HepG2 (cell line): ENCODE results near the gene SGMS1.

Source experiments
- EP300 ChIP-seq, 3 experiments: sonication (generic) in 1 of 3; formaldehyde crosslinking in 1 of 3; IDR thresholded peaks; 2 replicates each; pipeline versions ENCODE4 v1.5.1 to v1.6.1; 2011 to 2020; ENCODE audit warnings: low read depth in 2 of 3, low read length in 2 of 3, borderline replicate concordance in 1 of 3, improper control_type of control experiment in 1 of 3, mild to moderate bottlenecking in 1 of 3, missing genetic modification reagents in 1 of 3, moderate library complexity in 1 of 3
- NFATC3 ChIP-seq: sonication (generic); formaldehyde crosslinking; IDR thresholded peaks from 2 replicates; pipeline ENCODE4 v1.5.1; 2020; ENCODE audit warnings: mild to moderate bottlenecking, missing genetic modification reagents
- RXRA ChIP-seq: sonication (generic); formaldehyde crosslinking; IDR thresholded peaks from 2 replicates; pipeline ENCODE4 v1.5.1; 2020; ENCODE audit warnings: missing genetic modification reagents
- TF ChIP-seq, protein P1 (sequence below): sonication (generic); formaldehyde crosslinking; IDR thresholded peaks from 2 replicates; pipeline ENCODE4 v1.5.0; 2020; ENCODE audit warnings: mild to moderate bottlenecking, missing genetic modification reagents, moderate library complexity

DNA sequence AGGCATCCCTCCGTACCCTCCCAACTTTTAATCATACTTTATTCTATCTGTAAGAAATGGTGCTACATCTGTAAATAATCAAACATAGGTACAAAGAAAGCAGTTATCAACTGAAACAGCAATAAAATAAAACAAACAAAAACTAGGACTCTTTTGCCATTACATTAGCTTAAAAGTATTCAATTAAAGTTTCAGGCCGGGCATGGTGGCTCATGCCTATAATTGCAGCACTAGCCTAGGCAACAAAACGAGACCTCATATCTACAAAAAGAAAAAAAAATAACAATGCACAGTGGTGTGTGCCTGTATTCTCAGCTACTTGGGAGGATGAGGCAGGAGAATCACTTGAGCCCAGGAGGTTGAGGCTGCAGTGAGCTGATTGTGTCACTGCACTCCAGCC, 161.9 kb downstream of the SGMS1 start:
- TF ChIP-seq RXRA (no peak), NFATC3 (CRISPR knock-in tag) (no peak), EP300 (IDR thresholded peaks at IDR 0.05; ENCODE audit: low read depth in 2 of 2, low read length in 2 of 2) (no peak), EP300 (CRISPR knock-in tag; IDR thresholded peaks at IDR 0.05; ENCODE audit: borderline replicate concordance) (no peak)
- TF ChIP-seq, protein P1, sequence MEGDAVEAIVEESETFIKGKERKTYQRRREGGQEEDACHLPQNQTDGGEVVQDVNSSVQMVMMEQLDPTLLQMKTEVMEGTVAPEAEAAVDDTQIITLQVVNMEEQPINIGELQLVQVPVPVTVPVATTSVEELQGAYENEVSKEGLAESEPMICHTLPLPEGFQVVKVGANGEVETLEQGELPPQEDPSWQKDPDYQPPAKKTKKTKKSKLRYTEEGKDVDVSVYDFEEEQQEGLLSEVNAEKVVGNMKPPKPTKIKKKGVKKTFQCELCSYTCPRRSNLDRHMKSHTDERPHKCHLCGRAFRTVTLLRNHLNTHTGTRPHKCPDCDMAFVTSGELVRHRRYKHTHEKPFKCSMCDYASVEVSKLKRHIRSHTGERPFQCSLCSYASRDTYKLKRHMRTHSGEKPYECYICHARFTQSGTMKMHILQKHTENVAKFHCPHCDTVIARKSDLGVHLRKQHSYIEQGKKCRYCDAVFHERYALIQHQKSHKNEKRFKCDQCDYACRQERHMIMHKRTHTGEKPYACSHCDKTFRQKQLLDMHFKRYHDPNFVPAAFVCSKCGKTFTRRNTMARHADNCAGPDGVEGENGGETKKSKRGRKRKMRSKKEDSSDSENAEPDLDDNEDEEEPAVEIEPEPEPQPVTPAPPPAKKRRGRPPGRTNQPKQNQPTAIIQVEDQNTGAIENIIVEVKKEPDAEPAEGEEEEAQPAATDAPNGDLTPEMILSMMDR (CRISPR knock-in tag): no peak
